HUES64 (cell line): Measurements from ENCODE around the gene GRM7. TPM values are rescaled to one million over a fixed set of nuclear protein-coding genes. Genes with fewer than 3 reads are reported as not detected.

ENCODE experiments used
- H3K27ac ChIP-seq: 2 replicates; pipeline ENCODE4 v1.7.0; 2013; ENCODE audit warnings: low read depth, low read length, inconsistent platforms
- H3K27me3 ChIP-seq: 2 replicates; pipeline ENCODE4 v1.6.1; 2013; ENCODE audit warnings: mild to moderate bottlenecking, low read length; ENCODE audit not compliant: insufficient read depth
- H3K36me3 ChIP-seq: 2 replicates; pipeline ENCODE4 v1.6.1; 2013; ENCODE audit warnings: mild to moderate bottlenecking, low read length; ENCODE audit not compliant: insufficient read depth
- H3K4me1 ChIP-seq: 2 replicates; pipeline ENCODE4 v1.6.1; 2013; ENCODE audit warnings: mild to moderate bottlenecking, low read length, moderate library complexity; ENCODE audit not compliant: insufficient read depth
- H3K4me3 ChIP-seq: 2 replicates; pipeline ENCODE4 v1.5.1; 2013; ENCODE audit warnings: mild to moderate bottlenecking, low read length, moderate library complexity
- H3K9ac ChIP-seq: 2 replicates; pipeline ENCODE4 v1.6.1; 2013; ENCODE audit warnings: mild to moderate bottlenecking, low read depth, low read length
- H3K9me3 ChIP-seq: 2 replicates; pipeline ENCODE4 v1.6.1; 2013; ENCODE audit warnings: low read depth, low read length; ENCODE audit not compliant: insufficient read depth
- WGBS: fragments of 150-250, 120-280 bp; methylation state at CpG from one replicate; pipeline ENCODE4 v1.1.7; 2013; ENCODE audit warnings: missing lambda C conversion rate; 5-methylcytosine and 5-hydroxymethylcytosine counted together
- polyA plus RNA-seq, 2 experiments: library from polyadenylated mRNA; stranded (reverse); fragments of 50-300 nt; gene quantifications; one replicate each; pipeline ENCODE4 v1.2.3, GENCODE V29; 2013

GRM7 gene
- polyA plus RNA-seq (2013, experiment 1 of 2), result 0.05 TPM
- 0.32 TPM for polyA plus RNA-seq (2013, experiment 2 of 2)

GRCh38 chr3:6860954-6861624 is at the start of gene GRM7:
TSS of gene GRM7 (plus strand) at chr3:6861115.
- no peaks in the 10 kb centered on the region for H3K36me3 ChIP-seq
- H3K9ac ChIP-seq, result no peak within 1 kb of the TSS
- H3K27ac ChIP-seq, result no peak within 1 kb of the TSS
- peaks cover 94% of the 10 kb centered on the region for H3K27me3 ChIP-seq
- peak within 1 kb of the TSS; percentile 72 for H3K4me3 ChIP-seq
- H3K9me3 ChIP-seq, result no peaks in the 10 kb centered on the region
- H3K4me1 ChIP-seq, result peaks cover 5% of the 10 kb centered on the region
- WGBS, result under 1% methylated on average over 60 of the region's 62 CpGs

- Histone ChIP-seq H3K4me1 (no peaks in the 10 kb centered on the region), H3K4me3 (no peak overlapping the region), H3K27me3 (no peaks in the 10 kb centered on the region), H3K36me3 (no peaks in the 10 kb centered on the region), H3K9me3 (no peaks in the 10 kb centered on the region), H3K27ac (no peak overlapping the region), H3K9ac (no peak overlapping the region)
- 100% methylated on average over 2 of the region's 3 CpGs for WGBS
Measured at GRCh38 chr3:6821411-6821810, 39.5 kb upstream of the GRM7 start.

- H3K9me3 ChIP-seq, result no peaks in the 10 kb centered on the region
- WGBS, result 94% methylated on average over 1 of the region's 1 CpG
Measured at GRCh38 chr3:6825524-6825923, 35.4 kb upstream of the GRM7 start.

GRCh38 chr3:6827453-6827852 is 33.5 kb upstream of the GRM7 start:
- no peak overlapping the region for H3K9ac ChIP-seq
- no peak overlapping the region for H3K4me3 ChIP-seq
- no peaks in the 10 kb centered on the region for H3K27me3 ChIP-seq
- no peaks in the 10 kb centered on the region for H3K9me3 ChIP-seq
- H3K27ac ChIP-seq, result no peak overlapping the region
- WGBS, result 91% methylated on average over 6 of the region's 6 CpGs
- H3K4me1 ChIP-seq, result no peaks in the 10 kb centered on the region
- no peaks in the 10 kb centered on the region for H3K36me3 ChIP-seq

More at GRCh38 chr3:6825524-6825923, 35.4 kb upstream of the GRM7 start:
- H3K9ac ChIP-seq, result no peak overlapping the region
- no peaks in the 10 kb centered on the region for H3K4me1 ChIP-seq
- no peaks in the 10 kb centered on the region for H3K36me3 ChIP-seq
- H3K27ac ChIP-seq, result no peak overlapping the region
- H3K27me3 ChIP-seq, result no peaks in the 10 kb centered on the region
- no peak overlapping the region for H3K4me3 ChIP-seq

- Histone ChIP-seq H3K4me1 (no peaks in the 10 kb centered on the region; the same call in 1 of the 2 replicates), H3K4me3 (no peak overlapping the region), H3K27ac (no peak overlapping the region), H3K27me3 (no peaks in the 10 kb centered on the region), H3K9me3 (no peaks in the 10 kb centered on the region), H3K36me3 (no peaks in the 10 kb centered on the region), H3K9ac (no peak overlapping the region)
- 91% methylated on average over 1 of the region's 1 CpG for WGBS
Measured at GRCh38 chr3:6844723-6845122, 16.2 kb upstream of the GRM7 start.

- Histone ChIP-seq H3K27me3 (peaks cover 29% of the 10 kb centered on the region), H3K36me3 (no peaks in the 10 kb centered on the region), H3K9ac (no peak overlapping the region), H3K9me3 (no peaks in the 10 kb centered on the region), H3K4me3 (no peak overlapping the region), H3K4me1 (no peaks in the 10 kb centered on the region), H3K27ac (no peak overlapping the region)
- 96% methylated on average over 2 of the region's 2 CpGs for WGBS
Measured at GRCh38 chr3:6854184-6854583, 6.7 kb upstream of the GRM7 start.

GRCh38 chr3:6857510-6857909 is 3.4 kb upstream of the GRM7 start:
- no peaks in the 10 kb centered on the region for H3K36me3 ChIP-seq
- H3K27me3 ChIP-seq, result peaks cover 62% of the 10 kb centered on the region
- no peaks in the 10 kb centered on the region for H3K9me3 ChIP-seq
- no peak overlapping the region for H3K4me3 ChIP-seq
- 80% methylated on average over 5 of the region's 5 CpGs for WGBS
- H3K27ac ChIP-seq, result no peak overlapping the region
- peaks cover 5% of the 10 kb centered on the region for H3K4me1 ChIP-seq
- H3K9ac ChIP-seq, result no peak overlapping the region

- Histone ChIP-seq H3K4me3 (peak overlapping the region; percentile 72), H3K36me3 (no peaks in the 10 kb centered on the region), H3K27ac (no peak overlapping the region), H3K4me1 (peaks cover 5% of the 10 kb centered on the region), H3K27me3 (peaks cover 87% of the 10 kb centered on the region), H3K9me3 (no peaks in the 10 kb centered on the region), H3K9ac (no peak overlapping the region)
- WGBS, result 2% methylated on average over 26 of the region's 28 CpGs
Measured at GRCh38 chr3:6860149-6860953, 564 bp upstream of the GRM7 start.

- H3K9me3 ChIP-seq, result no peaks in the 10 kb centered on the region
- under 1% methylated on average over 30 of the region's 30 CpGs for WGBS
Measured at GRCh38 chr3:6861625-6862000, 698 bp downstream of the GRM7 start.

GRCh38 chr3:6862041-6862879 is 1.3 kb downstream of the GRM7 start:
- peak overlapping the region; percentile 72 for H3K4me3 ChIP-seq
- H3K4me1 ChIP-seq, result peaks cover 5% of the 10 kb centered on the region
- peaks cover 88% of the 10 kb centered on the region for H3K27me3 ChIP-seq
- no peak overlapping the region for H3K27ac ChIP-seq
- no peaks in the 10 kb centered on the region for H3K36me3 ChIP-seq
- no peak overlapping the region for H3K9ac ChIP-seq
- H3K9me3 ChIP-seq, result no peaks in the 10 kb centered on the region
- 2% methylated on average over 45 of the region's 45 CpGs for WGBS

More at GRCh38 chr3:6861625-6862000, 698 bp downstream of the GRM7 start:
- H3K27me3 ChIP-seq, result peaks cover 94% of the 10 kb centered on the region
- no peaks in the 10 kb centered on the region for H3K36me3 ChIP-seq
- no peak overlapping the region for H3K9ac ChIP-seq
- no peak overlapping the region for H3K27ac ChIP-seq
- H3K4me3 ChIP-seq, result peak overlapping the region; percentile 72
- H3K4me1 ChIP-seq, result peaks cover 5% of the 10 kb centered on the region

- 2% methylated on average over 7 of the region's 7 CpGs for WGBS
- Histone ChIP-seq H3K27ac (no peak overlapping the region), H3K9ac (no peak overlapping the region), H3K9me3 (no peaks in the 10 kb centered on the region), H3K4me3 (peak overlapping the region; percentile 72), H3K4me1 (peaks cover 5% of the 10 kb centered on the region), H3K36me3 (no peaks in the 10 kb centered on the region), H3K27me3 (peaks cover 82% of the 10 kb centered on the region)
Measured at GRCh38 chr3:6862880-6863195, 1.9 kb downstream of the GRM7 start.
